Head of caudate nucleus (tissue), 42 donors: Measurements from ENCODE around the gene CHAMP1.

ENCODE experiments used
- DNase-seq, 42 donors: peaks; one replicate each; pipeline versions ENCODE4 v3.0.0 to v3.0.0-alpha.2; 2020 to 2021; ENCODE audit warnings: mixed read lengths in 7 of 42
- intact Hi-C: fragments of 100-400 bp; cut with DNase I; formaldehyde crosslinking; loops from one replicate; pipeline ENCODE4 v1.15.0; 2022

Gene CHAMP1, protein sequence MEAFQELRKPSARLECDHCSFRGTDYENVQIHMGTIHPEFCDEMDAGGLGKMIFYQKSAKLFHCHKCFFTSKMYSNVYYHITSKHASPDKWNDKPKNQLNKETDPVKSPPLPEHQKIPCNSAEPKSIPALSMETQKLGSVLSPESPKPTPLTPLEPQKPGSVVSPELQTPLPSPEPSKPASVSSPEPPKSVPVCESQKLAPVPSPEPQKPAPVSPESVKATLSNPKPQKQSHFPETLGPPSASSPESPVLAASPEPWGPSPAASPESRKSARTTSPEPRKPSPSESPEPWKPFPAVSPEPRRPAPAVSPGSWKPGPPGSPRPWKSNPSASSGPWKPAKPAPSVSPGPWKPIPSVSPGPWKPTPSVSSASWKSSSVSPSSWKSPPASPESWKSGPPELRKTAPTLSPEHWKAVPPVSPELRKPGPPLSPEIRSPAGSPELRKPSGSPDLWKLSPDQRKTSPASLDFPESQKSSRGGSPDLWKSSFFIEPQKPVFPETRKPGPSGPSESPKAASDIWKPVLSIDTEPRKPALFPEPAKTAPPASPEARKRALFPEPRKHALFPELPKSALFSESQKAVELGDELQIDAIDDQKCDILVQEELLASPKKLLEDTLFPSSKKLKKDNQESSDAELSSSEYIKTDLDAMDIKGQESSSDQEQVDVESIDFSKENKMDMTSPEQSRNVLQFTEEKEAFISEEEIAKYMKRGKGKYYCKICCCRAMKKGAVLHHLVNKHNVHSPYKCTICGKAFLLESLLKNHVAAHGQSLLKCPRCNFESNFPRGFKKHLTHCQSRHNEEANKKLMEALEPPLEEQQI

DNA sequence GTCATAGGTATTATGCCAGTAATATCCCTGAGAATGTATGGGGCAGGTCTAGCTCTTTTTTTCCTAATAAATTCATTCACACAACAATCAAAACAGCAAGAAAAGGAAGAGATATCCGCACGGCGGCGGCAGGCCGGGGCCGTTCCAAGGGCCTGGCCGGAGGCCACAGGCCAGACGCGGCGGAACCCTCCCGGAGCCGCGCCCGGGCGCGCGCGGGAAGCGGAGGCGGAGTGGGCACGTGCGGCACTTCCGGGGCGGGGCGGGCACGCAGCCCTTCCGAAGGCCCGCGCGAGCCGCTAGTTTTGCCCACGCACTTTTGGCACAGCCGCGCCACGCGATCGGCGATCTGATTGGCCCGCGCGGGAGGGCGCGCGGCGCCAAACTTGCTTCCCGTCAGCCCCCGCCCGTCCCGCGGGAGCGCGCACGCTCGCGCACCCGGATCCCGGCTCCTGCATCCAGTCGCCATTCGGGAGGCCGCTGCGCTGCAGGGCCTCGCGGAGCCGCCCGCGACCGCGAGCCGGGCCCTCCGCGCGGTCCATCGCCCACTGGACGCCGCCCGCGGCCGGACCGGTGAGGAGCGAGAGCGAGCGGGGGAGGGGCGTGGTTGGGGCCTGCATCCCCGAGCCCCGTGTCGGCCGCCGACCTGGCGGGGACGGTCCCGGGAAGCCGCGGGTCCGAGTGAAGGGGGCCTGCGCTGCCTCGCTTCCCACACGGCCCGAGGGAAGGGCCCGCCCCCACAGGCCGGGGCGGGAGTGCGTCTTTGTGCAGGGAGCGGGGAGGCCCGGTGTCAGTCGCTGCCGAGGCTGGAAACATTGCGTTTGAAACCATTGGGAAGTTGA is at the start of gene CHAMP1:
TSS of gene CHAMP1 (plus strand) at position 430 of the 839 bp plus-strand sequence. CDS start 9,340 bp downstream, outside the sequence.
- peak; percentile 87 to 98 (median 96) for DNase-seq
- intact Hi-C loops, result loop anchor here (2.0 kb wide), 1 partner anchor 33 kb away; the partner anchor contains the start of gene UPF3A

DNA sequence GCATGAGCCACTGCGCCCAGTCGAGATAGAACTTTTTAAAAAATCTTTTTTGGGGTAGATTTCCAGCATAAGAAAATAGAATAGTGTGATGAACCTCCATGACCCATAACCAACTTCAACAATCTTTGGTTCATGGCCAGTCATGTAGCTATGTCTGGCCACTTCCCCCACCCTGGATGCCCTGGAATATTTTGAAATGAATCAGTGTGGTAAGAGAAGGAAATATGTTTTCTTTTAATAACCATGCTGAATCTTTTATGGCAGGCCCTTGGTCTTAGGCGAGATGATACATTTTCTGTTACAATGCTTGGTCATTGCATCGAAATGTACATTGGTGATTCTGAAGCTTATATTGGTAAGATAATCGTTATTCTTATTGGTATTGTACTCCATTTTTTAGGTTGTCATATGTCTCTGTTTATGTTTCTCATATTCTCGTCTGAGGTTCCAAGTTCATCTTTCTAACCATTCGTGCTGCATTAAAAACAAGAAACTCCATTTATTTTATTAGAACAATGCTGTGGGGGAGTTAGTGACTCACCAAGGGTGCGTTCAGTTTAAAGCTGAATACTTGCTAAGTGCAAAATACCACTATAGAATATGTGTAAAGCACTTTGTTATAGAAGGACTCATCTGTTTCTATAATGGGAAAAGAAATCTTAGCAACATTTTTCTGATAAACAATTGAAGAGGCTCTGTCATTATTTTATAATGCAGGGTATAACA is 49.3 kb upstream of the CHAMP1 start:
- peak in 6 of 42 donors; percentile 8 to 49 (median 29) for DNase-seq
- intact Hi-C loops, result no loop called here

- intact Hi-C loops, result no loop called here
- DNase-seq, result no peak
Measured at GRCh38 chr13:114266241-114266640, 48.1 kb upstream of the CHAMP1 start.

DNA sequence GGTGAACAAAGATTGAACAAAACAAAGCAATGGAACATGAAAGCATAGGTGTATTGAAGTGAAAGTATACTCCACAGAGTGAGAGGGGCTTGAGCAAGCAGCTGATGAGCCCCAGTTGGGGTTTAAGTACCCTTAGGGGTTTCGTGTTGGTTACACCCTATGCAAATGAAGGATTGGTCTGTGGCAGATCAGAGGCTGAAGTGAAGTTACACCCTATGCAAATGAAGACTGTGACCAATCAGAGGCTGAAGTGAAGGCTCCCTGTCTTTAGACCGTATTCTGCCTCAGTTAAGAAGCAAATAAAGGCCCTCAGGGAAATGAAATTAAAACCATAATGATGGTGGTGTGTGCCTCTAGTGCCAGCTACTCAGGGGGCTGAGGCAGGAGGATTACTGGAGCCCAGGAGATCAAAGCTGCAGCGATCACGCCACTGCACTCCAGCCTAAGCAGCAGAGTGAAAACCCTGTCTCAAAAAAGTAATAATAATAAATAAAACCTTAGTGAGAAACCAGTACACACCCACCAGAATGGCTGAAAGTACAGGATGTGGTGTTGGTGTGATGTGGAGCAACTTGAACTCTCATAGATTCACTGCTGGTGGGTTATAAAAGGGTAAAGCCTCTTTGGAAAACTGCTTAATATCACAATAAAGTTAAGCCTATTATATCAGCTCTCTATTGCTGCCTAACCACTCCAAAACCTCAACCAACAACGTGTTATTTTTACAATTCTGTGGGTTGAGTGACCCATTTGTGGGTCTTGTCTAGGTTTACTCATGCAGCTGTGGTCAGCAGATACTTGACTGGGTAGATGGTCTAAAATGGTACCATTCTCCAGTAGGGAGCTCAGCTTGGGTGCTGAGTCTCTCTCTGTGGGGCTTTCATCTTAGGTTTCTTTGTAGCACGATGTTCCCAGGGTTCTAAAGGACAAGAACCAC is 45.7 kb upstream of the CHAMP1 start:
- intact Hi-C loops, result no loop called here
- DNase-seq, result no peak

DNA sequence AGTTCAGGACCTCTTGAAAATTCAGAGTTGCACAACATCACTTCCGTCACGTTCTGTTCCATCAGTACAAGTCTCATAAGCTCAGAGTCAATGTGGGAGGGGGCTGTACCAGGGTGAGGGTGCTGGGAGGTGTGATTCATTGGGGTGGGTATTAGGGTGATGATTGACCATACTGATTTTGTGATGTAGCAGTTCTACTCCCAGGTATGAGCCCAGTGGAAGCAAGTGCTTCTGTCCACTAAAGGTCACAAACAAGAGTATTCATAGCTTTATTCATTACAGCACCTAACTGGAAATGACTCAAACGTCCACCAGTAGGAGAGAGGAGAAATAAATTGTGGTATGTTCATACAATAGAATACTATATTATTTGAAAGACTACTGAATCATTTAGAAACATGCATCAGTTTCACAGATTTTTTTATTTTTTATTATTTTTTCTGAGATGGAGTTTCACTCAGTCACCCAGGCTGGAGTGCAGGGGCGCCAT is 45.0 kb upstream of the CHAMP1 start:
- intact Hi-C loops, result no loop called here
- no peak for DNase-seq

DNA sequence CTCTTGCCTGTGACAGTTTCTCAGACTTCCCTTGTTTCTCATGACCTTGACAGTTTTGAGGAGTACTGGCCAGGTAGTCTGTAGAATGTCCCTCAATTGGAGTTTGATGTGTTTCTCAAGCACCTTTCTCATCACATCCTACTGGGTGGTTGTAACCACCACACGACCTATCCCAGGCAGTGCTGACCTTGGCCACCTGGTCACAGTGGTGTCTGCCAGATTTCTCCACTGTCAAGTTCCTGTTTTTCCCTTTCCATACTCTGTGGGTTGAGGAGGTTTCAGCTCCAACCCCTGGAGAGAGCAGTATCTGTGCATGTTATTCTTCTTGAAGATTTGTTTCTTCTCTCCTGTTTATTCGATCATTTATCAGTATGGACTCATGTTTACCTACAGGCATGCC is 41.3 kb upstream of the CHAMP1 start:
- intact Hi-C loops, result no loop called here
- DNase-seq, result no peak

- peak in 6 of 42 donors; percentile 5 to 54 (median 26) for DNase-seq
- intact Hi-C loops, result no loop called here
Measured at GRCh38 chr13:114275304-114275703, 39.0 kb upstream of the CHAMP1 start.

- intact Hi-C loops, result no loop called here
- DNase-seq, result no peak
Measured at GRCh38 chr13:114279146-114279545, 35.2 kb upstream of the CHAMP1 start.

- intact Hi-C loops, result loop anchor here (2.0 kb wide), 1 partner anchor 35 kb away; the partner anchor contains the start of gene CHAMP1
- no peak for DNase-seq
Measured at GRCh38 chr13:114279758-114280355, 34.4 kb upstream of the CHAMP1 start.

GRCh38 chr13:114281351-114282040 is 32.8 kb upstream of the CHAMP1 start, which contains the start of gene UPF3A:
UPF3A (plus strand) TSS chr13:114281601; CDS start chr13:114281640, 39 bp downstream.
- DNase-seq, result peak; percentile 69 to 95 (median 90)
- intact Hi-C loops, result loop anchor here (2.0 kb wide), 1 partner anchor 33 kb away; the partner anchor contains the start of gene CHAMP1

DNA sequence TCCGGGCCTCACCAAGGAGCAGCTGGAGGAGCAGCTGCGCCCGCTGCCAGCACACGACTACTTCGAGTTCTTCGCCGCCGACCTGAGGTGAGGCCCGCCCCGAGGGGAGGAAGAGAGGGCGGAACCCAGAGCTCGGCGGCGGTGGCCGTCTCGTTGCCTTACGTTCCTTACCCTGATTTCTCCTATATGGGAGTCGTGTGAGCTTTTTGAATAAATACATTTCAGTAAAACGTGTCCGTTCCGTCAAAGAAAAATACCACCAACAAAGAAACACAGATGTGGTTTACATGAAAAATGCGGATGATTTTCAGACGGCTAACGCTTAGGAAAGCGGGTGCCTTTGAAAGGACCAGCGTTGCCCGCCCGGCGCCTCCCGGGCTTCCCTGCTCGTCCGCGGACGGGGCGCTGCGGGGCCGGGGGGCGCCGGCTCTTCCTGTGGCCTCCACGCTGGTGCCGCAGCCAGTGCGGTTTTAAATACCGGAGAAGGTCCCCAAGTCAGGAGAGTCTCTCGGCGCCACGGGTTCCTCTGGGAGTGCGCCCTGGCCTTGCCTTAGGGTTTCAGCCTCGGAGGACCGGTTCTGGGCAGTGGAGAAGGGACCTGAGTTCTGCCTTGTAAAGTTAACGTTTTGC is 32.1 kb upstream of the CHAMP1 start:
- intact Hi-C loops, result no loop called here
- peak in 39 of 42 donors; percentile 6 to 75 (median 45) for DNase-seq

DNA sequence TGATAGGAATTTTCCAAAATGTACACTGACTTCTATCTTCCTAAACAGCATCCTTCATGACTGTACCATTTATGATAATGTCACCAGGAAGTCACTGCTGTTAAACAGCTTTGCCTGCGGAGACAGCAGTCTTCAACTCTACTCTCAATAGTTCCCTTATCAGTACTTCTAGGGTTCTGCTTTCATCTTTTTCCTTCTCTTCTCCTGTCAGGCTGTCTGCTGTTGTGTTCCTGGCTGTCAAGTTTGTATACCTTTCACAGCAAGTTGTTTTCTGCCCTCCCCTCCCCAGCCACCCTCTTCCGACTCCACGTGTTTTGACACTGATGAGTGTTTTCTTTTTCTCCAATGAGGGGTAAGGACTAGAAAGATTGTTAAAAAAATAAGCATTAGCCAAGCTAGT is 30.7 kb upstream of the CHAMP1 start:
- DNase-seq, result no peak
- intact Hi-C loops, result no loop called here

- DNase-seq, result no peak
- intact Hi-C loops, result no loop called here
Measured at GRCh38 chr13:114284680-114285079, 29.6 kb upstream of the CHAMP1 start.

GRCh38 chr13:114285166-114285808 is 29.0 kb upstream of the CHAMP1 start:
- intact Hi-C loops, result no loop called here
- DNase-seq, result no peak

DNA sequence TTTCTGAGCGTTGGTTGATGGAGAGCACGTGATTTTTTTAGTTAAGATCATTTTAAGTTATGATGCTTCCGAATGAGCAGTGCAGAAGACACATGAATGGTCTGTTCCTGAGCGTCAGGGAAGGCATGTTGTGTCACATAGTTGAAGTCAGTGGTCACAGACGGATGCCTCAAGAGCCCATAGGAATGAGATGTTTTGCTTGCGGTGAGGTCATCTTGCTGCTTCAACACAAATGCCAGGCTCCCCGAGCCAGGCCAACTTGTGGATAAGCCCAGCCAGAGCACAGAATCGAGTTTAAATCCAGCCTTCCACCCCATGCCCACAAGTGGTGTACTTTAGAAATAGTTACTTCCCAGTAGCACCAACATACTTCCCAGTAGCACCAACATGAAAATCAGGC is 27.5 kb upstream of the CHAMP1 start:
- intact Hi-C loops, result no loop called here
- no peak for DNase-seq
